CD14-positive monocyte (primary cell): ENCODE data around the gene FRMPD4. TPM values are rescaled to one million over a fixed set of nuclear protein-coding genes. Genes with fewer than 3 reads are reported as not detected.

ENCODE experiments used
- DNase-seq, 3 donors: peaks; one replicate each; pipeline ENCODE4 v3.0.0-alpha.2; 2011 to 2022
- H2AFZ ChIP-seq: 2 replicates; pipeline ENCODE4 v1.6.0; 2012; ENCODE audit warnings: mild to moderate bottlenecking, low read depth, low read length, inconsistent platforms; ENCODE audit not compliant: insufficient read depth, poor library complexity, severe bottlenecking
- H3K27ac ChIP-seq, 2 donors: 1 replicate in 1 of 2; 2 replicates in 1 of 2; pipeline ENCODE4 v1.5.1; 2012 to 2013; ENCODE audit warnings: low read length in 2 of 2, control low read depth in 1 of 2, inconsistent platforms in 1 of 2, low read depth in 1 of 2, mild to moderate bottlenecking in 1 of 2
- H3K27me3 ChIP-seq, 2 donors: one replicate each; pipeline versions ENCODE4 v1.6.0 to v1.6.1; 2011 to 2013; ENCODE audit warnings: low read length in 2 of 2; ENCODE audit not compliant: control insufficient read depth in 2 of 2, insufficient read depth in 2 of 2
- H3K36me3 ChIP-seq, 2 donors: replicated peaks in 1 of 2; 1 replicate in 1 of 2; 2 replicates in 1 of 2; pipeline versions ENCODE4 v1.5.1 to v1.6.1; 2012 to 2013; ENCODE audit warnings: low read length in 2 of 2, control low read depth in 1 of 2, inconsistent platforms in 1 of 2, mild to moderate bottlenecking in 1 of 2; ENCODE audit not compliant: insufficient read depth in 2 of 2, control insufficient read depth in 1 of 2
- H3K4me1 ChIP-seq, 2 donors: 1 replicate in 1 of 2; 2 replicates in 1 of 2; pipeline versions ENCODE4 v1.5.1 to v1.6.1; 2012 to 2013; ENCODE audit warnings: low read length in 2 of 2, control low read depth in 1 of 2, inconsistent platforms in 1 of 2, mild to moderate bottlenecking in 1 of 2, moderate library complexity in 1 of 2; ENCODE audit not compliant: insufficient read depth in 2 of 2, control insufficient read depth in 1 of 2
- H3K4me2 ChIP-seq: replicated peaks from 2 replicates; pipeline ENCODE3; 2012; ENCODE audit warnings: low read length, moderate library complexity, mild to moderate bottlenecking; ENCODE audit not compliant: poor library complexity, severe bottlenecking; ENCODE audit errors: extremely low read depth
- H3K4me3 ChIP-seq, 3 experiments: fragments of 200-600 bp in 1 of 3; sonication (generic) in 1 of 3; replicated peaks in 1 of 3; 1 replicate in 2 of 3; 2 replicates in 1 of 3; pipeline ENCODE4 v1.5.1; 2011 to 2013; ENCODE audit warnings: low read length in 3 of 3, mild to moderate bottlenecking in 3 of 3, control low read depth in 2 of 3, low read depth in 2 of 3, inconsistent platforms in 1 of 3, moderate library complexity in 1 of 3
- H3K79me2 ChIP-seq: 2 replicates; pipeline ENCODE4 v1.6.0; 2012; ENCODE audit warnings: mild to moderate bottlenecking, control low read depth, inconsistent platforms, low read length, moderate library complexity; ENCODE audit not compliant: insufficient read depth
- H3K9ac ChIP-seq: 2 replicates; pipeline ENCODE4 v1.6.0; 2017; ENCODE audit warnings: low read length, mild to moderate bottlenecking; ENCODE audit not compliant: insufficient read depth, poor library complexity, severe bottlenecking
- H3K9me3 ChIP-seq, 2 donors: replicated peaks in 1 of 2; 1 replicate in 1 of 2; 2 replicates in 1 of 2; pipeline versions ENCODE4 v1.5.1 to v1.6.1; 2012 to 2013; ENCODE audit warnings: low read length in 2 of 2, control low read depth in 1 of 2; ENCODE audit not compliant: control insufficient read depth in 1 of 2, insufficient read depth in 1 of 2
- H4K20me1 ChIP-seq: 2 replicates; pipeline ENCODE4 v1.6.0; 2012; ENCODE audit warnings: mild to moderate bottlenecking, low read length, control low read depth, moderate library complexity; ENCODE audit not compliant: insufficient read depth
- H3K27ac Mint-ChIP-seq, 7 donors: one replicate each; pipeline ENCODE4 v1.8.0; 2020; ENCODE audit warnings: mild to moderate bottlenecking in 7 of 7, mixed read lengths in 7 of 7, moderate library complexity in 6 of 7, inconsistent platforms in 2 of 7
- H3K27me3 Mint-ChIP-seq, 3 donors: one replicate each; pipeline ENCODE4 v1.8.0; 2021 to 2022; ENCODE audit warnings: low read depth in 3 of 3, mild to moderate bottlenecking in 3 of 3, mixed read lengths in 3 of 3, moderate library complexity in 3 of 3, inconsistent platforms in 1 of 3
- H3K36me3 Mint-ChIP-seq, 2 donors: one replicate each; pipeline ENCODE4 v1.8.0; 2020; ENCODE audit warnings: mixed read lengths in 2 of 2, inconsistent platforms in 1 of 2, mild to moderate bottlenecking in 1 of 2
- H3K4me1 Mint-ChIP-seq: one replicate; pipeline ENCODE4 v1.8.0; 2020; ENCODE audit warnings: mild to moderate bottlenecking, mixed read lengths
- H3K4me3 Mint-ChIP-seq, 2 donors: one replicate each; pipeline ENCODE4 v1.8.0; 2020; ENCODE audit warnings: mild to moderate bottlenecking in 2 of 2, mixed read lengths in 2 of 2, moderate library complexity in 1 of 2
- H3K9me3 Mint-ChIP-seq, 7 donors: one replicate each; pipeline ENCODE4 v1.8.0; 2020 to 2022; ENCODE audit warnings: mixed read lengths in 7 of 7, mild to moderate bottlenecking in 6 of 7, moderate library complexity in 6 of 7, inconsistent platforms in 2 of 7
- WGBS: methylation state at CpG from one replicate; pipeline ENCODE4 v1.1.5; 2013; ENCODE audit warnings: missing lambda C conversion rate; ENCODE audit not compliant: insufficient coverage; 5-methylcytosine and 5-hydroxymethylcytosine counted together
- intact Hi-C, 2 donors: fragments of 100-400 bp; cut with micrococcal nuclease; formaldehyde crosslinking; loops; one replicate each; pipeline versions ENCODE4 v1.15.0 to v1.15.1; 2023
- polyA plus RNA-seq, 3 donors: library from polyadenylated mRNA; depleted of rRNA in 1 of 3; unstranded in 2 of 3; stranded (reverse) in 1 of 3; fragments of 300-500 nt in 2 of 3; fragments of >200 nt in 1 of 3; fragmentation: Illumina TruSeq in 2 of 3; gene quantifications; 1 replicate in 2 of 3; 2 replicates in 1 of 3; pipeline ENCODE4 v1.2.3, GENCODE V29; 2012 to 2021
- TF ChIP-seq, protein P1 (sequence below): fragments of 200-600 bp; IDR thresholded peaks from one replicate; pipeline ENCODE4 v1.8.0; 2022; ENCODE audit warnings: antibody characterized with exemption, mild to moderate bottlenecking

Gene FRMPD4
- polyA plus RNA-seq, 3 donors = not detected

DNA sequence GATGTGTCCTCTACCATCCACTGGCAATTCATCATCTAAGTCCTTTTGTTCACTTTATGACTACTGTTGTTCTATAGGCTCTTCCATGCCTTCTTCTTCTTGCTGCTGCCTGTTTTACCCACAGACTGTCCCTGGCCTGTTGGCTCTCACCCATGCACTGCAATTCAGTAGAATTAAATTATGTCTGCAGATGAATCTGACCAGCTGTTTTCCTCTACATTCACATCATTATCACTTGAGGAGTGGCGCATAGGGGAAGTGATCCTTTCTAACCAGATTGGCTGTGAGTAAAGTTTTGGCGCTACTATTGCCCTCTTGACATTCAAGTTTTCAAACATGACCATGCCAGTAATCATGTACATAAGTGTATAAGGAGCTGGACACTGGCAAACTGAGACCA lies 91.7 kb downstream of the FRMPD4 start:
- no peaks in the 10 kb centered on the region for H3K4me1 ChIP-seq
- no peak overlapping the region for H2AFZ ChIP-seq
- TF ChIP-seq, protein P1, sequence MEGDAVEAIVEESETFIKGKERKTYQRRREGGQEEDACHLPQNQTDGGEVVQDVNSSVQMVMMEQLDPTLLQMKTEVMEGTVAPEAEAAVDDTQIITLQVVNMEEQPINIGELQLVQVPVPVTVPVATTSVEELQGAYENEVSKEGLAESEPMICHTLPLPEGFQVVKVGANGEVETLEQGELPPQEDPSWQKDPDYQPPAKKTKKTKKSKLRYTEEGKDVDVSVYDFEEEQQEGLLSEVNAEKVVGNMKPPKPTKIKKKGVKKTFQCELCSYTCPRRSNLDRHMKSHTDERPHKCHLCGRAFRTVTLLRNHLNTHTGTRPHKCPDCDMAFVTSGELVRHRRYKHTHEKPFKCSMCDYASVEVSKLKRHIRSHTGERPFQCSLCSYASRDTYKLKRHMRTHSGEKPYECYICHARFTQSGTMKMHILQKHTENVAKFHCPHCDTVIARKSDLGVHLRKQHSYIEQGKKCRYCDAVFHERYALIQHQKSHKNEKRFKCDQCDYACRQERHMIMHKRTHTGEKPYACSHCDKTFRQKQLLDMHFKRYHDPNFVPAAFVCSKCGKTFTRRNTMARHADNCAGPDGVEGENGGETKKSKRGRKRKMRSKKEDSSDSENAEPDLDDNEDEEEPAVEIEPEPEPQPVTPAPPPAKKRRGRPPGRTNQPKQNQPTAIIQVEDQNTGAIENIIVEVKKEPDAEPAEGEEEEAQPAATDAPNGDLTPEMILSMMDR = no peak
- H3K9me3 ChIP-seq = no peaks in the 10 kb centered on the region
- intact Hi-C loops = no loop called here
- H3K27me3 Mint-ChIP-seq = peaks cover 0 to 4% (median 0%) of the 10 kb centered on the region in 3 donors
- H3K4me3 ChIP-seq = no peak overlapping the region
- H3K79me2 ChIP-seq = no peaks in the 10 kb centered on the region
- H3K27ac ChIP-seq = no peak overlapping the region
- DNase-seq = no peak
- no peaks in the 10 kb centered on the region for H3K4me1 Mint-ChIP-seq
- H3K9ac ChIP-seq = no peak overlapping the region
- H3K36me3 ChIP-seq = no peaks in the 10 kb centered on the region
- H3K4me2 ChIP-seq = no peak overlapping the region
- no peaks in the 10 kb centered on the region for H3K27me3 ChIP-seq
- no peaks in the 10 kb centered on the region for H4K20me1 ChIP-seq
- no peaks in the 10 kb centered on the region for H3K36me3 Mint-ChIP-seq
- no CpG with 5 or more reads among the region's 2 CpGs for WGBS
- no peak overlapping the region for H3K4me3 Mint-ChIP-seq
- no peak overlapping the region for H3K27ac Mint-ChIP-seq
- H3K9me3 Mint-ChIP-seq = peaks cover 0 to 2% (median 0%) of the 10 kb centered on the region in 7 donors

DNA sequence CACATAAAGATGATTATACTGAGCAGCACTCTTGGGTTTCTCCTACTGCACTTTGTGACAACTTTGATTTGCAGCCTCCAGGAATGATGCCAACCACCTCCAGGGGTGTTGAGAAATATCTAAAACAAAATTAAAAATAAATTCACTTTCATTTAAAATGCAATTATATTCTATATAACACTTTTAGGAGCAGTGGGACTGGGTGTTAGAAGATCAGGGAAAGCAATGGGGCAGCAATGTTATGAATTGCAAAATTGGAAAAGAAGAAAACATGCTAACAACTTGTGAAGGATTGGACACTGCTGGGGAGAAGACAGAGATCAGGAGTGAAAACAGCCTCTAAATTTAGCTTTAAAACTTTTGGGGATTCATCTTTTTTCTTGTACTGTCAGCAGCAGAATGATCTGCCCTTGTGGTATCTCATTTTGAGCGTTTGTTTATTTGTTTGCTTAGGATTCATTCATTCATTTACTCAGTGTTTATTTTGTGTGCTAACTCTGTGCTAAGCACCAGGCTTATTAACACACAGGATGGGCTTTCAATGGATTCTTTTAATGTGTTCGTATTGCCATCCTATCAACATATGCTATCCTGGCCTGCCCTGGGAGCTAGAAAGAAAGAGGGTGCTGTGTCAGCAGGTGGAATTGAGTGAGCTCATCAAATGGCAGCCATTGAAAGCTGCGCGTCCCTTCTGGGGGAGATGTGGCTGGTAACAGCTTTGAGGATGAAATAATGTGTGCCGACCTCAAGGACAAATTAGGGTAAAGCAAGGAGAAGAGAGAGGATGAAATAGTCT lies 96.5 kb downstream of the FRMPD4 start:
- H3K4me1 Mint-ChIP-seq = no peaks in the 10 kb centered on the region
- no peaks in the 10 kb centered on the region for H3K9me3 ChIP-seq
- TF ChIP-seq, protein P1 = no peak
- H3K27me3 Mint-ChIP-seq = no peaks in the 10 kb centered on the region
- no peak overlapping the region for H3K4me3 ChIP-seq
- no peak overlapping the region for H3K4me2 ChIP-seq
- H3K4me3 Mint-ChIP-seq = no peak overlapping the region
- no peak overlapping the region for H3K9ac ChIP-seq
- DNase-seq = no peak
- intact Hi-C loops = no loop called here
- H2AFZ ChIP-seq = no peak overlapping the region
- WGBS = no CpG with 5 or more reads among the region's 5 CpGs
- H3K4me1 ChIP-seq = no peaks in the 10 kb centered on the region
- H3K36me3 Mint-ChIP-seq = no peaks in the 10 kb centered on the region
- no peaks in the 10 kb centered on the region for H4K20me1 ChIP-seq
- H3K27ac ChIP-seq = no peak overlapping the region
- H3K9me3 Mint-ChIP-seq = no peaks in the 10 kb centered on the region
- no peaks in the 10 kb centered on the region for H3K27me3 ChIP-seq
- no peaks in the 10 kb centered on the region for H3K36me3 ChIP-seq
- H3K27ac Mint-ChIP-seq = no peak overlapping the region
- H3K79me2 ChIP-seq = no peaks in the 10 kb centered on the region
